NB4 (cell line): Measurements from ENCODE around the gene KCTD15.

Source experiments
- DNase-seq: peaks from one replicate; pipeline ENCODE4 v3.0.0; 2010; ENCODE audit warnings: low read depth
- H3K4me3 ChIP-seq: one replicate; pipeline ENCODE4 v1.5.1; 2011; ENCODE audit warnings: mild to moderate bottlenecking, low read depth, low read length, moderate library complexity
- MYC ChIP-seq: IDR thresholded peaks from 2 replicates; pipeline ENCODE4 v1.6.1; 2011; ENCODE audit warnings: low read depth, low read length
- POLR2A ChIP-seq: IDR thresholded peaks from 2 replicates; pipeline ENCODE4 v1.6.1; 2011; ENCODE audit warnings: mild to moderate bottlenecking; ENCODE audit not compliant: insufficient read length; ENCODE audit errors: extremely low read depth
- TF ChIP-seq, protein P1 (sequence below): IDR thresholded peaks from one replicate; pipeline ENCODE4 v1.5.1; 2012; ENCODE audit warnings: low read depth, low read length
- TF ChIP-seq, protein P2 (sequence below): IDR thresholded peaks from 2 replicates; pipeline ENCODE4 v1.6.1; 2011; ENCODE audit warnings: low read depth, low read length

KCTD15 gene

DNA sequence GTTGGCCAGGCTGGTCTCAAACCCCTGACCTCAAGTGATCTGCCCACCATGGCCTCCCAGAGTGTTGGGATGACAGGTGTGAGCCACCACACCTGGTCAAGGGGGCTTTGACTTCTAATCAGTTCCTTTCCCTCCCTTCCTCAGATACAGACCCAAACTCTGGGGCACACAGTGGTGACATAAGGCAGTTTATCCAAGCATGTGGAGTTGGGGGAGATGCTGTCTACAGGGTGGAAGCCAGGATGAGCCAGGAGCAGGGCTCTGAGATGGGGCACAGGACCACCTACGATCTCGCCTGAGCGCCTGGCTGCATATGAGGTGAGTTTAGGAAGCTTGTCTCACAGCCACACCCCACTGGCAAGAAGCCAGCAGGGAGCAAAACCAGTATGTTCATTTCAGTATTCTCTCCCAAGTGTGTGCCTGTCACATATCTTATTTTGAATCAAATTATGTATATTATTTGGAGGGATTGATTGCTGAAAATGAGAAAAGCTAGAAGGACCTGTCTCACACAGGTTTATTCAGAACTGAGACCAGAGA lies 67.7 kb downstream of the KCTD15 start:
- TF ChIP-seq, protein P1, sequence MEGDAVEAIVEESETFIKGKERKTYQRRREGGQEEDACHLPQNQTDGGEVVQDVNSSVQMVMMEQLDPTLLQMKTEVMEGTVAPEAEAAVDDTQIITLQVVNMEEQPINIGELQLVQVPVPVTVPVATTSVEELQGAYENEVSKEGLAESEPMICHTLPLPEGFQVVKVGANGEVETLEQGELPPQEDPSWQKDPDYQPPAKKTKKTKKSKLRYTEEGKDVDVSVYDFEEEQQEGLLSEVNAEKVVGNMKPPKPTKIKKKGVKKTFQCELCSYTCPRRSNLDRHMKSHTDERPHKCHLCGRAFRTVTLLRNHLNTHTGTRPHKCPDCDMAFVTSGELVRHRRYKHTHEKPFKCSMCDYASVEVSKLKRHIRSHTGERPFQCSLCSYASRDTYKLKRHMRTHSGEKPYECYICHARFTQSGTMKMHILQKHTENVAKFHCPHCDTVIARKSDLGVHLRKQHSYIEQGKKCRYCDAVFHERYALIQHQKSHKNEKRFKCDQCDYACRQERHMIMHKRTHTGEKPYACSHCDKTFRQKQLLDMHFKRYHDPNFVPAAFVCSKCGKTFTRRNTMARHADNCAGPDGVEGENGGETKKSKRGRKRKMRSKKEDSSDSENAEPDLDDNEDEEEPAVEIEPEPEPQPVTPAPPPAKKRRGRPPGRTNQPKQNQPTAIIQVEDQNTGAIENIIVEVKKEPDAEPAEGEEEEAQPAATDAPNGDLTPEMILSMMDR, result no peak
- TF ChIP-seq, protein P2, sequence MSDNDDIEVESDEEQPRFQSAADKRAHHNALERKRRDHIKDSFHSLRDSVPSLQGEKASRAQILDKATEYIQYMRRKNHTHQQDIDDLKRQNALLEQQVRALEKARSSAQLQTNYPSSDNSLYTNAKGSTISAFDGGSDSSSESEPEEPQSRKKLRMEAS, result no peak
- TF ChIP-seq MYC, result no peak
- TF ChIP-seq POLR2A, result no peak
- no peak overlapping the region for H3K4me3 ChIP-seq
- no peak for DNase-seq

DNA sequence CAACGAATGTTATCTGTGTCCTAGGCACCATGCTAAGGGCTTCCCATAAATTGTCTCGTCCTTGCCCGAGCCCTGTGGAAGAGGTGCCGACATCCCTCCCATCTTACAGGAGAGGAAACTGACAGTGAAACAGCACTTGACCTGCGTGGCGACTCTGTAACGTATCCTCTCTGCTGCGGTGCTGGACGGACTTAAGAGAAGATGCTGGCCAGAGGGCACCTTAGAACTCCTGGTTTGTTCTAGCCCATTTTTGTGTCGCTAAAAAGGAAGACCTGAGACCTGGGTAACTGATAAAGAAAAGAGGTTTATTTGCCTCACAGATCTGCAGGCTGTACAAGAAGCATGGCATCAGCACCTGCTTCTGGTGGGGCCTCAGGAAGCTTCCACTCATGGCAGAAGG lies 68.6 kb downstream of the KCTD15 start:
- TF ChIP-seq, protein P1, result no peak
- no peak for TF ChIP-seq POLR2A
- TF ChIP-seq, protein P2, result no peak
- no peak for TF ChIP-seq MYC
- no peak for DNase-seq

More for the DNA sequence above, 68.6 kb downstream of the KCTD15 start:
- no peak overlapping the region for H3K4me3 ChIP-seq
